ENCODE results near the gene LGALS14. TPM values are rescaled to one million over a fixed set of nuclear protein-coding genes. Genes with fewer than 3 reads are reported as not detected.
A peak's percentile ranks its signal among the peaks of the same experiment; 100 is the strongest.

LGALS14 gene
- total and polyA plus RNA-seq, 10 of the 15 experiments (the other 5 are each of a cell fraction or from before 2014, with no cell fraction given): 5.1 to 34.6 (median 7.3) TPM

- peak; percentile 47; the same call in 1 of the 2 replicates for TF ChIP-seq RELB (IDR thresholded peaks at IDR 0.05; ENCODE audit: low read depth)
- TF ChIP-seq SUPT20H (IDR thresholded peaks at IDR 0.05; ENCODE audit: borderline replicate concordance, control insufficient read depth, low read depth, low read length): no peak
- TF ChIP-seq CEBPZ (IDR thresholded peaks at IDR 0.05; ENCODE audit: low read depth, low read length): no peak
- no peak; the same call in 1 of the 3 replicates for TF ChIP-seq POU2F2 (IDR thresholded peaks at IDR 0.05; ENCODE audit: borderline replicate concordance, low read depth, low read length)
- TF ChIP-seq NFIC (IDR thresholded peaks at IDR 0.05; ENCODE audit: low read depth, low read length): peak; percentile 77
- TF ChIP-seq RUNX3 (IDR thresholded peaks at IDR 0.05; ENCODE audit: low read length): peak; percentile 66
- TF ChIP-seq NR2C2 (IDR thresholded peaks at IDR 0.05; ENCODE audit: borderline replicate concordance, control insufficient read depth, insufficient read length, low read depth): no peak
- TF ChIP-seq, protein P1, sequence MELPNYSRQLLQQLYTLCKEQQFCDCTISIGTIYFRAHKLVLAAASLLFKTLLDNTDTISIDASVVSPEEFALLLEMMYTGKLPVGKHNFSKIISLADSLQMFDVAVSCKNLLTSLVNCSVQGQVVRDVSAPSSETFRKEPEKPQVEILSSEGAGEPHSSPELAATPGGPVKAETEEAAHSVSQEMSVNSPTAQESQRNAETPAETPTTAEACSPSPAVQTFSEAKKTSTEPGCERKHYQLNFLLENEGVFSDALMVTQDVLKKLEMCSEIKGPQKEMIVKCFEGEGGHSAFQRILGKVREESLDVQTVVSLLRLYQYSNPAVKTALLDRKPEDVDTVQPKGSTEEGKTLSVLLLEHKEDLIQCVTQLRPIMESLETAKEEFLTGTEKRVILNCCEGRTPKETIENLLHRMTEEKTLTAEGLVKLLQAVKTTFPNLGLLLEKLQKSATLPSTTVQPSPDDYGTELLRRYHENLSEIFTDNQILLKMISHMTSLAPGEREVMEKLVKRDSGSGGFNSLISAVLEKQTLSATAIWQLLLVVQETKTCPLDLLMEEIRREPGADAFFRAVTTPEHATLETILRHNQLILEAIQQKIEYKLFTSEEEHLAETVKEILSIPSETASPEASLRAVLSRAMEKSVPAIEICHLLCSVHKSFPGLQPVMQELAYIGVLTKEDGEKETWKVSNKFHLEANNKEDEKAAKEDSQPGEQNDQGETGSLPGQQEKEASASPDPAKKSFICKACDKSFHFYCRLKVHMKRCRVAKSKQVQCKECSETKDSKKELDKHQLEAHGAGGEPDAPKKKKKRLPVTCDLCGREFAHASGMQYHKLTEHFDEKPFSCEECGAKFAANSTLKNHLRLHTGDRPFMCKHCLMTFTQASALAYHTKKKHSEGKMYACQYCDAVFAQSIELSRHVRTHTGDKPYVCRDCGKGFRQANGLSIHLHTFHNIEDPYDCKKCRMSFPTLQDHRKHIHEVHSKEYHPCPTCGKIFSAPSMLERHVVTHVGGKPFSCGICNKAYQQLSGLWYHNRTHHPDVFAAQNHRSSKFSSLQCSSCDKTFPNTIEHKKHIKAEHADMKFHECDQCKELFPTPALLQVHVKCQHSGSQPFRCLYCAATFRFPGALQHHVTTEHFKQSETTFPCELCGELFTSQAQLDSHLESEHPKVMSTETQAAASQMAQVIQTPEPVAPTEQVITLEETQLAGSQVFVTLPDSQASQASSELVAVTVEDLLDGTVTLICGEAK (IDR thresholded peaks at IDR 0.05; ENCODE audit: borderline replicate concordance): no peak
- TF ChIP-seq TAF1 (IDR thresholded peaks at IDR 0.05; ENCODE audit: borderline replicate concordance, low read depth, low read length): peak; percentile 22; the same call in 1 of the 2 replicates
- TF ChIP-seq SMAD5 (IDR thresholded peaks at IDR 0.05; ENCODE audit: low read depth): no peak
- TF ChIP-seq MTA2 (IDR thresholded peaks at IDR 0.05; ENCODE audit: low read depth): peak; percentile 31
- no peak for TF ChIP-seq LARP7 (IDR thresholded peaks at IDR 0.05)
- TF ChIP-seq, protein P2, sequence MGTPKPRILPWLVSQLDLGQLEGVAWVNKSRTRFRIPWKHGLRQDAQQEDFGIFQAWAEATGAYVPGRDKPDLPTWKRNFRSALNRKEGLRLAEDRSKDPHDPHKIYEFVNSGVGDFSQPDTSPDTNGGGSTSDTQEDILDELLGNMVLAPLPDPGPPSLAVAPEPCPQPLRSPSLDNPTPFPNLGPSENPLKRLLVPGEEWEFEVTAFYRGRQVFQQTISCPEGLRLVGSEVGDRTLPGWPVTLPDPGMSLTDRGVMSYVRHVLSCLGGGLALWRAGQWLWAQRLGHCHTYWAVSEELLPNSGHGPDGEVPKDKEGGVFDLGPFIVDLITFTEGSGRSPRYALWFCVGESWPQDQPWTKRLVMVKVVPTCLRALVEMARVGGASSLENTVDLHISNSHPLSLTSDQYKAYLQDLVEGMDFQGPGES (IDR thresholded peaks at IDR 0.05): no peak
- peak; percentile 75 for TF ChIP-seq ATF7 (IDR thresholded peaks at IDR 0.05; ENCODE audit: low read depth)
- peak; percentile 38 for TF ChIP-seq SKIL (IDR thresholded peaks at IDR 0.05; ENCODE audit: low read depth, poor library complexity, severe bottlenecking)
- TF ChIP-seq POLR2AphosphoS2 (IDR thresholded peaks at IDR 0.05; ENCODE audit: low read depth, low read length): peak; percentile 71
- TF ChIP-seq RAD51 (IDR thresholded peaks at IDR 0.05): no peak
Observed at GRCh38 chr19:39679056-39679790, 25.1 kb upstream of the LGALS14 start (continued).

All from GM12878 (cell line).